A549 (cell line): ENCODE data around the gene HIVEP3. TPM values are rescaled to one million over a fixed set of nuclear protein-coding genes. Genes with fewer than 3 reads are reported as not detected.

Experiments used
- ATAC-seq, 2 experiments: fragments of 200-7000 bp in 1 of 2; fragments of >200 bp in 1 of 2; cut with Nextera tagmentation in 1 of 2; cut with Tn5 transposase in 1 of 2; 3 replicates each; pipeline versions ENCODE4 v1.8.0 to v1.9.1; 2018 to 2020; ENCODE audit warnings: mild to moderate bottlenecking in 1 of 2, moderate library complexity in 1 of 2
- CTCF ChIA-PET: fragments of 300-600 bp; sonication (Branson Sonifier 250); formaldehyde crosslinking; extraction: SDS; loops from one replicate; lab custom pipeline; 2021; ENCODE audit warnings: antibody characterized with exemption, inconsistent platforms; lab: Yijun Ruan, JAX
- POLR2A ChIA-PET: fragments of 350-600 bp; formaldehyde crosslinking; extraction: SDS; loops from one replicate; lab custom pipeline; 2021; ENCODE audit warnings: antibody characterized with exemption, inconsistent platforms; lab: Yijun Ruan, JAX
- DNase-seq, 2 experiments: peaks; one replicate each; pipeline versions ENCODE4 v3.0.0 to v3.0.0-alpha.2; 2011 to 2016; ENCODE audit warnings: low read depth in 1 of 2, low spot score in 1 of 2
- FAIRE-seq: peaks from 2 replicates; lab custom pipeline; 2011; peaks lifted over from hg19 to GRCh38; lab: Jason Lieb, UNC
- H3K27ac ChIP-seq, 2 experiments: fragments of >200 bp; sonication (Bioruptor Twin); formaldehyde crosslinking; 3 replicates each; pipeline ENCODE4 v1.5.1; 2016 to 2017
- H3K4me1 ChIP-seq: fragments of >200 bp; sonication (Bioruptor Twin); formaldehyde crosslinking; 3 replicates; pipeline ENCODE4 v1.6.1; 2016
- H3K4me2 ChIP-seq: fragments of >200 bp; sonication (Bioruptor Twin); formaldehyde crosslinking; 3 replicates; pipeline ENCODE4 v1.6.1; 2016
- H3K4me3 ChIP-seq: fragments of >200 bp; sonication (Bioruptor Twin); formaldehyde crosslinking; 3 replicates; pipeline ENCODE4 v1.5.1; 2016
- H3K9me3 ChIP-seq: fragments of >200 bp; sonication (Bioruptor Twin); formaldehyde crosslinking; 3 replicates; pipeline ENCODE4 v1.6.1; 2016
- BCL3 ChIP-seq: fragments of >200 bp; sonication (Bioruptor Twin); formaldehyde crosslinking; IDR thresholded peaks from 3 replicates; pipeline ENCODE4 v1.6.1; 2016
- BHLHE40 ChIP-seq: IDR thresholded peaks from 2 replicates; pipeline ENCODE4 v1.6.1; 2012; ENCODE audit warnings: low read depth, low read length, inconsistent platforms
- CBX8 ChIP-seq: fragments of 200-600 bp; sonication (generic); IDR thresholded peaks from 2 replicates; pipeline ENCODE4 v1.6.1; 2016
- CTCF ChIP-seq: fragments of >200 bp; sonication (Bioruptor Twin); formaldehyde crosslinking; IDR thresholded peaks from 3 replicates; pipeline ENCODE4 v1.5.1; 2016
- EHF ChIP-seq: fragments of 250-450 bp; sonication (Bioruptor Pico); IDR thresholded peaks from 2 replicates; pipeline ENCODE4 v1.5.0; 2020; ENCODE audit warnings: mild to moderate bottlenecking
- EP300 ChIP-seq, 2 experiments: fragments of >200 bp; sonication (Bioruptor Twin); formaldehyde crosslinking; IDR thresholded peaks; 2 replicates in 1 of 2; 3 replicates in 1 of 2; pipeline ENCODE4 v1.6.1; 2016 to 2017
- HES2 ChIP-seq: fragments of >200 bp; sonication (Bioruptor Twin); formaldehyde crosslinking; IDR thresholded peaks from 2 replicates; pipeline ENCODE4 v1.6.1; 2016
- JUNB ChIP-seq: fragments of >200 bp; sonication (Bioruptor Twin); formaldehyde crosslinking; IDR thresholded peaks from 2 replicates; pipeline ENCODE4 v1.6.1; 2016
- KDM1A ChIP-seq: fragments of 200-600 bp; sonication (generic); IDR thresholded peaks from 2 replicates; pipeline ENCODE4 v1.6.1; 2016; ENCODE audit warnings: low read depth, mild to moderate bottlenecking
- NPAS2 ChIP-seq: fragments of 250-450 bp; sonication (Bioruptor Pico); IDR thresholded peaks from 2 replicates; pipeline ENCODE4 v1.8.0; 2022; ENCODE audit warnings: mild to moderate bottlenecking, moderate library complexity, borderline replicate concordance
- PBX3 ChIP-seq: IDR thresholded peaks from 2 replicates; pipeline ENCODE4 v1.6.1; 2012
- RAD21 ChIP-seq, 2 experiments: fragments of >200 bp in 1 of 2; sonication (Bioruptor Twin) in 1 of 2; formaldehyde crosslinking in 1 of 2; IDR thresholded peaks in 1 of 2; conservative IDR thresholded peaks in 1 of 2; 2 replicates in 1 of 2; 3 replicates in 1 of 2; pipeline ENCODE4 v1.6.1; 2012 to 2018; ENCODE audit warnings: inconsistent platforms in 1 of 2
- RCOR1 ChIP-seq: fragments of 150-350 bp; IDR thresholded peaks from 2 replicates; pipeline ENCODE4 v1.6.1; 2014; ENCODE audit warnings: antibody characterized with exemption, low read length, low read depth
- SREBF2 ChIP-seq: fragments of 450-650 bp; IDR thresholded peaks from 2 replicates; pipeline ENCODE4 v1.6.1; 2014; ENCODE audit warnings: mild to moderate bottlenecking, moderate library complexity
- ZFP36 ChIP-seq: fragments of 450-650 bp; IDR thresholded peaks from 2 replicates; pipeline ENCODE4 v1.6.1; 2014; ENCODE audit warnings: borderline replicate concordance; ENCODE audit not compliant: partially characterized antibody
- ZNF302 ChIP-seq: fragments of 250-450 bp; sonication (Bioruptor Pico); IDR thresholded peaks from 2 replicates; pipeline ENCODE4 v1.9.0; 2021; ENCODE audit warnings: inconsistent platforms, mild to moderate bottlenecking, moderate library complexity
- WGBS: methylation state at CpG from one replicate; pipeline ENCODE4 v1.1.6; 2017; ENCODE audit errors: missing lambda C conversion rate; 5-methylcytosine and 5-hydroxymethylcytosine counted together
- polyA plus RNA-seq, 4 experiments: library from polyadenylated mRNA; depleted of rRNA in 3 of 4; stranded (reverse); fragments of >200 nt; fragmentation: RNase III in 1 of 4; extraction: RNeasy Plus Mini Kit Qiagen cat#74134 plus additional on column Dnase treatment in 1 of 4; gene quantifications; 2 replicates in 3 of 4; 3 replicates in 1 of 4; pipeline ENCODE4 v1.2.3, GENCODE V29; 2011 to 2017

The HIVEP3 gene
- polyA plus RNA-seq, 2 of the 4 experiments (the other 2 are of a cell fraction): 1.5 to 2.0 TPM

DNA sequence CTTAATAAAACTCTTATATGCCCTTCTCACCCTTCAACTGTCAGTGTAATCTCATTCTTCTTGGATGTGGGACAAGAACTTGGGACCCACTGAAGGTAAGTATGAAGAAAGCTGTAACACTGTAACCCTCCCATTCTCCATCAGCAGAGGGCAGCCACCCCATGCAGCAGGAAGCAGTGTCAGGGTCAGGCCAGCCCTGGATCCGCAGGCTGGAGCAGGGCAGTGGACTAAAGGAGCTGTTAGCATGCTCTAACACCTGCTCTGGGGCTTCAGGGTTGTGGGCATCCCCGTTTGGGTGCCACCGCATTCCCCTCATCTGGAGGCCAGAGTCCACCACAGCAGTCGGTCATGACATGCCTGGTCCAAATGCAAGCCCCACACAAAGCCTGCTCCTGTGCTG is 156.5 kb downstream of the HIVEP3 start:
- FAIRE-seq: no peak
- TF ChIP-seq RCOR1: no peak
- TF ChIP-seq RAD21 (conservative IDR thresholded peaks at IDR 0.05 in 1 of 2, IDR thresholded peaks at IDR 0.05 in 1 of 2): peak in 1 of 2 experiments; percentile 30; a peak in 2 of 5 replicates
- no peak for TF ChIP-seq ZFP36
- TF ChIP-seq CTCF: no peak
- no peak for TF ChIP-seq KDM1A
- no peak for TF ChIP-seq EHF (CRISPR knock-in tag)
- TF ChIP-seq ZNF302 (CRISPR knock-in tag): no peak
- TF ChIP-seq CBX8: no peak
- TF ChIP-seq, all 56 proteins: peak for 1
- 62% methylated on average over 3 of the region's 4 CpGs for WGBS
- ChIA-PET POLR2A (no interaction called here), CTCF (no interaction called here)
- Histone ChIP-seq H3K4me1 (no peaks in the 10 kb centered on the region), H3K27ac (no peak overlapping the region), H3K4me3 (no peak overlapping the region), H3K9me3 (no peaks in the 10 kb centered on the region), H3K4me2 (no peak overlapping the region)
- ATAC-seq (no peak), DNase-seq (no peak)

- CTCF ChIA-PET: interaction anchor here (2.3 kb wide), 1 partner anchor 185 kb away, joined by 10 read pairs; no protein-coding TSS in a partner anchor
- DNase-seq: no peak
Observed at GRCh38 chr1:41758904-41759548, 159.7 kb downstream of the HIVEP3 start.

More at GRCh38 chr1:41758904-41759548, 159.7 kb downstream of the HIVEP3 start:
- Histone ChIP-seq H3K4me2 (no peak overlapping the region), H3K27ac (no peak overlapping the region), H3K9me3 (no peaks in the 10 kb centered on the region), H3K4me1 (no peaks in the 10 kb centered on the region), H3K4me3 (no peak overlapping the region)
- no peak for TF ChIP-seq JUNB
- no peak for TF ChIP-seq KDM1A
- TF ChIP-seq HES2: no peak
- TF ChIP-seq PBX3: no peak
- TF ChIP-seq BHLHE40: no peak
- TF ChIP-seq BCL3: no peak
- TF ChIP-seq EP300 (IDR thresholded peaks at IDR 0.05): no peak
- TF ChIP-seq NPAS2 (CRISPR knock-in tag): no peak
- TF ChIP-seq SREBF2: no peak
- TF ChIP-seq CTCF: no peak
- FAIRE-seq (no peak), ATAC-seq (no peak)
- POLR2A ChIA-PET: no interaction called here
- 45% methylated on average over 3 of the region's 3 CpGs for WGBS
